HEK293T (cell line): Measurements from ENCODE around the gene RUNDC3A.

ENCODE experiments used
- CTCF ChIA-PET: fragments of 350-600 bp; formaldehyde crosslinking; extraction: SDS; loops from one replicate; lab custom pipeline; 2021; ENCODE audit warnings: antibody characterized with exemption, inconsistent platforms; lab: Yijun Ruan, JAX
- POLR2A ChIA-PET: fragments of 350-600 bp; formaldehyde crosslinking; extraction: SDS; loops from one replicate; lab custom pipeline; 2020; ENCODE audit warnings: antibody characterized with exemption, inconsistent platforms; lab: Yijun Ruan, JAX
- DNase-seq: peaks from one replicate; pipeline ENCODE4 v3.0.0; 2012; ENCODE audit warnings: mixed read lengths; ENCODE audit errors: extremely low spot score
- ARNT ChIP-seq: fragments of 450-650 bp; IDR thresholded peaks from 2 replicates; pipeline ENCODE4 v1.6.1; 2017; ENCODE audit warnings: mild to moderate bottlenecking
- BHLHE40 ChIP-seq: fragments of 450-650 bp; IDR thresholded peaks from 2 replicates; pipeline ENCODE4 v1.6.1; 2016; ENCODE audit warnings: mild to moderate bottlenecking, moderate library complexity, borderline replicate concordance
- CTBP1 ChIP-seq: fragments of 450-650 bp; IDR thresholded peaks from 2 replicates; pipeline ENCODE4 v1.6.1; 2016; ENCODE audit warnings: borderline replicate concordance
- ELF4 ChIP-seq: fragments of 450-650 bp; IDR thresholded peaks from 2 replicates; pipeline ENCODE4 v1.6.1; 2017; ENCODE audit warnings: antibody characterized with exemption
- FOXA1 ChIP-seq: fragments of 450-650 bp; IDR thresholded peaks from 2 replicates; pipeline ENCODE4 v1.6.1; 2016; ENCODE audit warnings: mild to moderate bottlenecking
- FOXK2 ChIP-seq: fragments of 450-650 bp; IDR thresholded peaks from 2 replicates; pipeline ENCODE4 v1.6.1; 2016; ENCODE audit warnings: mild to moderate bottlenecking
- FOXM1 ChIP-seq: fragments of 450-650 bp; IDR thresholded peaks from 2 replicates; pipeline ENCODE4 v1.6.1; 2017; ENCODE audit warnings: mild to moderate bottlenecking, borderline replicate concordance
- HDGF ChIP-seq: fragments of 450-650 bp; IDR thresholded peaks from 2 replicates; pipeline ENCODE4 v1.6.1; 2017; ENCODE audit warnings: antibody characterized with exemption, borderline replicate concordance
- L3MBTL2 ChIP-seq: fragments of 450-650 bp; conservative IDR thresholded peaks from 2 replicates; pipeline ENCODE4 v1.6.1; 2016; ENCODE audit warnings: mild to moderate bottlenecking
- LEF1 ChIP-seq: fragments of 450-650 bp; IDR thresholded peaks from 2 replicates; pipeline ENCODE4 v1.6.1; 2017; ENCODE audit warnings: mild to moderate bottlenecking, borderline replicate concordance
- NFRKB ChIP-seq: fragments of 450-650 bp; IDR thresholded peaks from 2 replicates; pipeline ENCODE4 v1.6.1; 2016; ENCODE audit warnings: mild to moderate bottlenecking, moderate library complexity
- SP1 ChIP-seq: fragments of 450-650 bp; IDR thresholded peaks from 2 replicates; pipeline ENCODE4 v1.6.1; 2017
- SUZ12 ChIP-seq: fragments of 450-650 bp; IDR thresholded peaks from 2 replicates; pipeline ENCODE4 v1.6.1; 2016; ENCODE audit warnings: mild to moderate bottlenecking
- TARDBP ChIP-seq: fragments of 450-650 bp; IDR thresholded peaks from 2 replicates; pipeline ENCODE4 v1.6.1; 2016
- ZNF384 ChIP-seq: fragments of 450-650 bp; IDR thresholded peaks from 2 replicates; pipeline ENCODE4 v1.6.1; 2016
- TF ChIP-seq, protein P1 (sequence below): fragments of 450-650 bp; IDR thresholded peaks from 2 replicates; pipeline ENCODE4 v1.6.1; 2016

The RUNDC3A gene

DNA sequence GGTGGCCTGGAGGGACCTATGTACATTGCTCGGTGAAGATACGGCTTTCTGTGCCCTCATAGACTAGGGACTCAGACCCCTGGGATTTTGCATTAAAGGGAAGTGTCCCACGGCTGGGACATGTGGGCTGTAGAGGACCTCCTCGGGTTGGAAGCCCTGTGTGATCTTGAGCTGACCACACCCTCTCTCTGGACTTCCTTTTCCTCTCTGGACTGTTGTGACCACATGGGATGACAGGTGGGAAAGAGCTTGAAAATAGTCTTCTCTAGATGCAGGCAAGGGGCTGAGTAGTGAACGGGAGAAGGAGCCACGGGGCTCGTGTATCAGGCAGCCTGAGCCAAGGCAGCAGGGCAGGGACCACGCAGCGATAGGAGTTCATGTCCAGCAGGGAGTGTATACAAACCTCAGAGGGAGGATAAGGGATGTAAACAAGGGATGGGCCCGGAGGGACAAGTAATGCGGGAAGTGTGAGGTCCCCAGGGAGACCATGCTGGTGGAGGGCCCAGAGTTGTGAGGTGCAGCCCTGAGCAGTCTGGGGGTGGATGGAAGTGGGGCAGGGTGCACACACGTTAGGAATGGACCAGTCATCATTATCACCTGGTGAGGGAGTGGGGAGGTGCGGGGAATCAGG, 36.0 kb upstream of the RUNDC3A start:
- ChIA-PET CTCF (no interaction called here), POLR2A (no interaction called here)
- DNase-seq: no peak
- no peak for TF ChIP-seq NFRKB
- no peak for TF ChIP-seq ELF4
- TF ChIP-seq LEF1: no peak
- TF ChIP-seq L3MBTL2: no peak
- TF ChIP-seq FOXA1: no peak
- TF ChIP-seq SUZ12: no peak
- TF ChIP-seq ARNT: no peak
- TF ChIP-seq ZNF384: no peak
- no peak for TF ChIP-seq HDGF
- no peak for TF ChIP-seq CTBP1
- TF ChIP-seq SP1: no peak
- TF ChIP-seq FOXK2: no peak
- TF ChIP-seq, protein P1, sequence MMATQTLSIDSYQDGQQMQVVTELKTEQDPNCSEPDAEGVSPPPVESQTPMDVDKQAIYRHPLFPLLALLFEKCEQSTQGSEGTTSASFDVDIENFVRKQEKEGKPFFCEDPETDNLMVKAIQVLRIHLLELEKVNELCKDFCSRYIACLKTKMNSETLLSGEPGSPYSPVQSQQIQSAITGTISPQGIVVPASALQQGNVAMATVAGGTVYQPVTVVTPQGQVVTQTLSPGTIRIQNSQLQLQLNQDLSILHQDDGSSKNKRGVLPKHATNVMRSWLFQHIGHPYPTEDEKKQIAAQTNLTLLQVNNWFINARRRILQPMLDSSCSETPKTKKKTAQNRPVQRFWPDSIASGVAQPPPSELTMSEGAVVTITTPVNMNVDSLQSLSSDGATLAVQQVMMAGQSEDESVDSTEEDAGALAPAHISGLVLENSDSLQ: no peak

DNA sequence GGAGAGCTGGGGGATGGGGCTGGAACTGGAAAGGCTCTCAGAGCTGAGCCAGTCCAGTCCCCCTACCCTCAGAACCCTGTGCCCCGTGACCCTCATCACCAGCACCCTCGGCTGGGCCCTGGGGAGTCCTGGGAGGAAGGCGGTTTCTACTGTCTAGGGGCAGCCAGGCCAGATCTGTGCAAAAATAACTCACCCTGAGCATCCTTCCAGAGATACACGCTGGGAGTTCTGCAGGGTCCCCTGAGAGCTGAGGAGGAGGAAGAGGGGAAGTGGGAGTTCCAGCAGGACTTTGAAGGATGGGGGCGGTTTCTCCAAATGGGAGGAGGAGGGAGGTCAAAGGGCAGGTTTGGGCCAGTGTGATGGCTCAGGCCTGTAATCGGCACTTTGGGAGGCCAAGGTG, 35.4 kb upstream of the RUNDC3A start:
- DNase-seq: no peak
- no peak for TF ChIP-seq SUZ12
- no peak for TF ChIP-seq BHLHE40
- no peak for TF ChIP-seq FOXK2
- no peak for TF ChIP-seq FOXM1
- TF ChIP-seq HDGF: no peak
- no peak for TF ChIP-seq CTBP1
- no peak for TF ChIP-seq NFRKB
- no peak for TF ChIP-seq ZNF384
- TF ChIP-seq LEF1: no peak
- TF ChIP-seq ARNT: no peak
- no peak for TF ChIP-seq SP1
- no peak for TF ChIP-seq L3MBTL2
- TF ChIP-seq, protein P1: no peak
- TF ChIP-seq TARDBP: no peak
- no peak for TF ChIP-seq ELF4
- no peak for TF ChIP-seq FOXA1
- CTCF ChIA-PET: no interaction called here
- POLR2A ChIA-PET: interaction anchor here (0.7 kb wide), 1 partner anchor 95 kb away, joined by 4 read pairs; no protein-coding TSS in a partner anchor

GRCh38 chr17:44273607-44274006, 34.8 kb upstream of the RUNDC3A start:
- DNase-seq: no peak
- ChIA-PET POLR2A (interaction anchor here (0.7 kb wide), 1 partner anchor 94 kb away, joined by 4 read pairs; no protein-coding TSS in a partner anchor), CTCF (no interaction called here)
- TF ChIP-seq BHLHE40 (no peak), ELF4 (no peak), HDGF (no peak), FOXM1 (no peak), TARDBP (no peak), ARNT (no peak), FOXA1 (no peak), SP1 (no peak), L3MBTL2 (no peak), CTBP1 (no peak), NFRKB (no peak), SUZ12 (no peak), LEF1 (no peak), ZNF384 (no peak)
- TF ChIP-seq, protein P1: no peak

GRCh38 chr17:44277976-44278375, 30.4 kb upstream of the RUNDC3A start:
- ChIA-PET POLR2A (interaction anchor here (0.8 kb wide), 1 partner anchor 41 kb away, joined by 3 read pairs; no protein-coding TSS in a partner anchor), CTCF (no interaction called here)
- no peak for DNase-seq
- TF ChIP-seq L3MBTL2: no peak
- TF ChIP-seq BHLHE40: no peak
- no peak for TF ChIP-seq HDGF
- TF ChIP-seq NFRKB: no peak

GRCh38 chr17:44279346-44279665, 29.1 kb upstream of the RUNDC3A start:
- TF ChIP-seq ARNT: no peak
- no peak for TF ChIP-seq FOXA1
- TF ChIP-seq HDGF: no peak
- TF ChIP-seq LEF1: no peak
- no peak for TF ChIP-seq TARDBP
- no peak for TF ChIP-seq ELF4
- TF ChIP-seq NFRKB: no peak
- no peak for TF ChIP-seq BHLHE40
- TF ChIP-seq SP1: no peak
- no peak for TF ChIP-seq SUZ12
- TF ChIP-seq, protein P1: no peak
- TF ChIP-seq ZNF384: no peak
- TF ChIP-seq CTBP1: no peak
- TF ChIP-seq FOXM1: no peak
- no peak for TF ChIP-seq L3MBTL2
- TF ChIP-seq FOXK2: no peak

More at GRCh38 chr17:44279346-44279665, 29.1 kb upstream of the RUNDC3A start:
- ChIA-PET POLR2A (no interaction called here), CTCF (no interaction called here)
- DNase-seq: no peak
